NT2/D1 (cell line): ENCODE data around the gene ATP10A.

Experiments used
- SUZ12 ChIP-seq: IDR thresholded peaks from 2 replicates; pipeline ENCODE4 v1.6.1; 2011; ENCODE audit not compliant: insufficient read length, insufficient read depth; ENCODE audit errors: extremely low read depth
- YY1 ChIP-seq: IDR thresholded peaks from 2 replicates; pipeline ENCODE4 v1.6.1; 2011; ENCODE audit not compliant: insufficient read length, insufficient read depth
- ZNF274 ChIP-seq: IDR thresholded peaks from 2 replicates; pipeline ENCODE4 v1.6.1; 2011; ENCODE audit warnings: mild to moderate bottlenecking, low read depth, low read length

DNA sequence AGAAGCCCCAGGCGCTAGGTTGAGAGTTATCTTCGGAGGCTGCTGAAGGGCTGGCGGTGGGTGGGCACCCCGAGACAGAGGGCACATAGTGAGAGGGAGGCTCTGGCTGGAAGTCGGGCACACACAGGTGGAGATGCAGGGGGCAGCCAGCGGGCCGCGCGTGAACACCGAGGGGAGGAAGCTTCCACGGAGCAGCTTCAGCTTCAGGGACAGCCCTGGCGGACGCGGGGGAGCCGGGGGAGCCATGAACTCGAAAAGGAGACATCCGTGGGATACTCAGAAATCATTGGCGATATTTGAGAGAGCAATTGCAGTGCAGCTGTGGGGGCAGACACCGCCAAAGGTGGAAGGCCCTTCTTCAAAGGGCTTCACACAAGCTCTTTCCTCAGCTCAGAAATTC lies 204.6 kb downstream of the ATP10A start:
- no peak for TF ChIP-seq YY1
- TF ChIP-seq ZNF274 = no peak
- no peak for TF ChIP-seq SUZ12
